Spleen (tissue), 7 donors: ENCODE data around the gene PRRX2.

Source experiments
- CTCF ChIP-seq, 11 experiments: fragments of 200-600 bp in 7 of 11; fragments of 450-650 bp in 4 of 11; sonication (generic) in 4 of 11; IDR thresholded peaks in 8 of 11; conservative IDR thresholded peaks in 3 of 11; 1 replicate in 7 of 11; 2 replicates in 4 of 11; pipeline versions ENCODE4 v1.4.0 to v1.8.0; 2016 to 2021; ENCODE audit warnings: antibody characterized with exemption in 11 of 11, inconsistent platforms in 4 of 11, mild to moderate bottlenecking in 1 of 11
- POLR2AphosphoS5 ChIP-seq, 3 donors: sonication (generic); formaldehyde crosslinking; IDR thresholded peaks; one replicate each; pipeline ENCODE4 v1.5.1; 2017; ENCODE audit warnings: antibody characterized with exemption in 3 of 3
- donor health status: DM: no; HTN: no; CAD: no; lungs with moderate emphysema.
- donor health status: DM: no; HTN: no; CAD: no.
- donor health status: DM: no; HTN: no; CAD: no.

GRCh38 chr9:129756191-129756590, 90.7 kb downstream of the PRRX2 start:
- TF ChIP-seq CTCF (IDR thresholded peaks at IDR 0.05 in 8 of 11, conservative IDR thresholded peaks at IDR 0.05 in 3 of 11) (no peak), POLR2AphosphoS5 (IDR thresholded peaks at IDR 0.05) (no peak)
